Adipose tissue (tissue), 3 donors: Measurements from ENCODE around the gene SHMT2. TPM values are rescaled to one million over a fixed set of nuclear protein-coding genes. Genes with fewer than 3 reads are reported as not detected.

Experiments
- H3K27ac ChIP-seq: one replicate; pipeline ENCODE4 v1.5.1; 2013; ENCODE audit warnings: low read depth, low read length
- WGBS, 3 donors: extraction: QIAGEN DNeasy Blood & Tissue Kit; methylation state at CpG; one replicate each; pipeline ENCODE4 v1.1.7; 2013; 5-methylcytosine and 5-hydroxymethylcytosine counted together
- polyA plus RNA-seq, 3 donors: library from polyadenylated mRNA; stranded (reverse); fragments of 200-250 nt; gene quantifications; one replicate each; pipeline ENCODE4 v1.2.3, GENCODE V29; 2013
- donor health status: healthy with polysubstance abuse.
- donor health status: Bipolar disorder and iron deficiency.
- donor health status: healthy.

SHMT2 gene
- polyA plus RNA-seq, 3 donors, result 39.3 to 71.7 (median 60.8) TPM

DNA sequence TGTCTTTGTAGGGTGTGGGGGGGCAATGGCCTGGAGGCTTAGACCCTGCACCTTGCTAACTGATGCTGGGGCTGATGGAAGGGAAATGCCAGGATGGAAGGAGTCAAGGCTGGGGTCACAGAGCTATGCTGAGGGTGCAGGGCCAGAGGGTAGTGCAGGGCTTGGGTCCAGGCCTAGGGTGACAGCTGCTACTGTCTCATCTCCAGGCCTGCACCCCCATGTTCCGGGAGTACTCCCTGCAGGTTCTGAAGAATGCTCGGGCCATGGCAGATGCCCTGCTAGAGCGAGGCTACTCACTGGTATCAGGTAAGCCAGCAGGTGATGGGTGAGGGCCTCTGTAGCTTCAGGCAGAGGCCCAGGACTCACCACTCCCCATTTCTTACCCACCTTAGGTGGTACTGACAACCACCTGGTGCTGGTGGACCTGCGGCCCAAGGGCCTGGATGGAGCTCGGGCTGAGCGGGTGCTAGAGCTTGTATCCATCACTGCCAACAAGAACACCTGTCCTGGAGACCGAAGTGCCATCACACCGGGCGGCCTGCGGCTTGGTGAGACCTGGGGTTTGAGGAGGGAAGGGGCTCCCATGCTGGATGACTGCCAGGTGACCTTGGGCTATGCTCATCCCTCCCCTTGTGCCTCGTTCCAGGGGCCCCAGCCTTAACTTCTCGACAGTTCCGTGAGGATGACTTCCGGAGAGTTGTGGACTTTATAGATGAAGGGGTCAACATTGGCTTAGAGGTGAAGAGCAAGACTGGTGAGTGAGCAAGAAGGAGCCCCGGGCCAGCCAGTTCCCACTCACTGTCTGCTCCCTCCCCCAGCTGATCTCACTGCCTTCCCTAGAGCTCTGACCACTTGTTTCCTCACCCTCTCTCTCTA, 4.1 kb downstream of the SHMT2 start:
- WGBS, 3 donors, result 88 to 90% (median 90%) methylated on average over 15 of the region's 15 CpGs
- H3K27ac ChIP-seq, result no peak overlapping the region

DNA sequence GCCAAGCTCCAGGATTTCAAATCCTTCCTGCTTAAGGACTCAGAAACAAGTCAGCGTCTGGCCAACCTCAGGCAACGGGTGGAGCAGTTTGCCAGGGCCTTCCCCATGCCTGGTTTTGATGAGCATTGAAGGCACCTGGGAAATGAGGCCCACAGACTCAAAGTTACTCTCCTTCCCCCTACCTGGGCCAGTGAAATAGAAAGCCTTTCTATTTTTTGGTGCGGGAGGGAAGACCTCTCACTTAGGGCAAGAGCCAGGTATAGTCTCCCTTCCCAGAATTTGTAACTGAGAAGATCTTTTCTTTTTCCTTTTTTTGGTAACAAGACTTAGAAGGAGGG, 4.7 kb downstream of the SHMT2 start:
- 67 to 96% (median 69%) methylated on average over 3 of the region's 3 CpGs for WGBS, 3 donors
- H3K27ac ChIP-seq, result no peak overlapping the region

DNA sequence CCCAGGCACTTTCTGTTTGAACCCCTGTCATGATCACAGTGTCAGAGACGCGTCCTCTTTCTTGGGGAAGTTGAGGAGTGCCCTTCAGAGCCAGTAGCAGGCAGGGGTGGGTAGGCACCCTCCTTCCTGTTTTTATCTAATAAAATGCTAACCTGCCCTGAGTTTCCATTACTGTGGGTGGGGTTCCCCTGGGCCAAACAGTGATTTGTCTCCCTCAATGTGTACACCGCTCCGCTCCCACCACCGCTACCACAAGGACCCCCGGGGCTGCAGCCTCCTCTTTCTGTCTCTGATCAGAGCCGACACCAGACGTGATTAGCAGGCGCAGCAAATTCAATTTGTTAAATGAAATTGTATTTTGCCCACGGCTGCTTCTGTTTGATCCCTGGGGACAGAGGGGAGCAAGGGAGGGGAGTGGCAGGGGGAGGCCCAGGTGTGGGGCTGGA, 5.1 kb downstream of the SHMT2 start:
- 72 to 90% (median 85%) methylated on average over 10 of the region's 10 CpGs for WGBS, 3 donors
- H3K27ac ChIP-seq, result no peak overlapping the region

DNA sequence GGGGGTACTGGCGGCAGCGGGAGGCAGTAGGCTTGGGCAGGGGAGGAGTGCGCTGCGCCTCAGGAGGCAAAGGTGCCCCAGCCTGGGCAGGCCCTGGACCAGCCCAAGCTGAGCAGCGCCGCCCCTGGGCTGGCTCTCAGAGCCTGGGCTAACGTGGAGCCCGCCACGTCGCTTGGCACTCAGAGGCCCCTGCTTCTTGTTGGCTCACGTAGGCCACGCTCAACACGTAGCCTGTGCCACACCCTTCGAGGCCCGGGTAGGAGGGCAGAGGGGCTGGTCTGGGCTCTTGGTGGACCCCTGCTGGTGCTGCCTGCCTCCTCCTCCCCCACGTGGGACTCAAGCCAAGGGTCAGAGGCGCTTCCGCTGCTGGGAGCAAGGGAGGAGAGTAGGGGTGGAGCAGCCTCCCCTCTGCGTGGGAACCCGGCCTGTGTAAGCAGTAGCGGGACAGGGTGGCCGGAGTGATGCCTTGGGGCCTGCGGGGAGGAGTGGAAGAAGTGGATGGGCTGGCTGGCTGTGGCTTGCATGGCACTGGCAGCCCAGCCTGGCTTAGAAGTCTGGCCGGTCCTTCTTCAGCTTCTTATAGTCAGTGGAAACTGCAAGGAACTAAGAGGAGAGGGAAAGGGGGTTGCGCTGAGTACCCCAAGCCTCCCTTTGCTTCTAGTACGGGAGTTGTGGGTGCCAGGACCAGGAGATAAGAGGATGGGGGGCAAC, 5.7 kb downstream of the SHMT2 start:
- 65 to 75% (median 73%) methylated on average over 17 to 26 of the region's 26 CpGs for WGBS, 3 donors
- no peak overlapping the region for H3K27ac ChIP-seq

DNA sequence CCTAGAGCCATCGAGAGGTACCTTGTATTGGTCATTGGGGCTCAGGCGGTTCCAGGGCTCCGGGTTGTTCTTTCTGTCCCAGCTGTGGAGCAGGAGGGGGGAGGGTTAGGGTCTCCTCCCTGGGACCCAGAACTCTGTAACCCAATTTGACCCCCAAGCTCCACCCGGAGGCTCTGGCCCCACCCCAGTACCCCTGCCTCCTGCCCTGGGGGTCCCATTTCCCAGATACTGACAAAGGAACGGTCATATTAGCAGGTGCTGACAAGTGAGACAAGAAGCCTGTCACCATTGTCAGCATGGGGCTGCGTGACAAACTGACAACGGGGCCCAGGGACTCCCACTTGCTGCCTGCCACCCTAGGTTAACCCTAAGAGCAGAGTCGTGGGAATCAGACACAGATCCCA, 6.2 kb downstream of the SHMT2 start:
- 61 to 71% (median 65%) methylated on average over 7 to 8 of the region's 8 CpGs for WGBS, 3 donors
- H3K27ac ChIP-seq, result no peak overlapping the region

DNA sequence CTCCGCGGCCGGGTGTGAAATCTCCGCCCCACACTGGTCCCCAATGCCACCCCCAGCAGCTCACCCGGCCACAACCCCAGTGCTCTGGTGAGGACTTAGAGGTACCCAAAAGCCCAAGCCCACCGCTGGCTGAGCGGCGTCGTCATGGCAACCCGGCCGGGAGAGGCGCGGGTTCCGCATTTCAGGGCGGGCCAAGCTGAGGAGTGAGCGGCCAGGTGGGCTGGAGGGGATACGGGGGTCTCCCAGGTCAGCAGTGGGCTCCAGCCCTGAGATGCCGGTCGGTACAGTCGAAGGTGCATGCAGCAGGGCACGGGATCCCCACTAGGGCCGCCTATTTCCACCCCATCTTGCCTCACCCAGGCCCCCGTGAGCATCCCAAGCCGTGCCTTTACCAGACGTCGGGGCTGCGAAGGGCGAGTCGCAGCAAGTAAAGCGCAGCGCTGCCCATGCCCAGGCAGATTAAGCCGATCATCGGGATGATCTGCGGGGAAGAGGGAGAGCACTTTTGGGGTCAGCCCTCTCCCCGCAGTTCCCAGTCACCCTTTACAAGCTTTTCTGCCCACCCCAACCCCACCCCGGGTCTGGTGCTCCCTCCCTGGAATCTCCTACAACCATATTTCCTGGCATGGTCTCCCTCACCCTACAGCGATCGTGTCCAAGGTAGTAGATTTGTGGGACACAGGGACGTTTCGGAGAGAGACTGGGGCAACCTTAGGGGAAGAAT, 6.9 kb downstream of the SHMT2 start:
- H3K27ac ChIP-seq, result no peak overlapping the region
- 21 to 33% (median 25%) methylated on average over 40 of the region's 40 CpGs for WGBS, 3 donors

DNA sequence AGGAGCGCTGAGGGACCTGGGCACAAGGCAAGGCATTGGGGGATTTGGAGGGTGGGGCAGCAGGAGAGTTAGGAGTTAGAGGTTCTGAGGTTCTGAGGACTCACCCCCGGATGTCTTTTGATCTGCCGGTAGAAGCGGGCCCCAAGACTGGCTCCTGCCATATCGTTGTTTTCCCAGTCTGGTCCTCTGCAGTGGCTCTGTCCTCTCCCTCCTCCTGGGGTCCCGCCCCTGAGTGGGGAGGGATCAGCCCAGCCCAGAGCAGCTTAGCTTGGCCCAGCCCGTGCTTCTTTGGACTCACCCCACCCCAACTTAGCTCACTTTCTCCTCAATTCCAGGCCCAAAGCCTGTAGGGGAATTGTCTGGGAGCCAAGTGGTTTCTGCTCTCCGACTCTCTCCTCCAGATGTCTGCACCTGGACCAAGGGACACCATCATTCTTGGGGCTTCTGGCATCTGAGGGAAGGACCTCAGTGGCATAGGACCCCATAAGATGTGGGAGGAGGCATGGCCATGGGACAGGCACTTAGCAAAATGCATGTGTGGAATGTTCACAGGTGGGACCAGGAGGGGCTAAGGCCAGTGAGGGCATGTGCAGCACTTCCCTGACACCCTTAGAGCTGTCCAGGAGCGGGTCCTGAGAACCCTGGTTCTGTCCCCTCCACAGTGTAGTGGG, 7.5 kb downstream of the SHMT2 start:
- H3K27ac ChIP-seq, result no peak overlapping the region
- WGBS, 3 donors, result 22 to 42% (median 27%) methylated on average over 7 to 9 of the region's 9 CpGs

DNA sequence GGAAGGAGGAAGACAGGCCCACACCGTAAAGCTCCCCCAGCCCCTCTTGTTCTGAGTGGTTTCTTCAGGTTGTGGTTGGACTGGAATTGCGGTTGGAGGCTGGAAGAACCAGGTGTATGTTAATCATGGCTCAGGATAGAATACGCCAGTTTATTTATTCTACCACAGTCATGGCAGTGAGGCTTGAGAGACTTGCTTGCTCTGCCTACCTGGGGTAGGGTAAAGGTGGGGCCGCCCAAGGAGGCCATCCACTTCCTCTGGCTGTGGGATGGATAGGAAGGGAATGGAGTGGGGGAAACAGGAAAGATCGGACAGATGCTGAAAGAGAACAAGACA, 8.1 kb downstream of the SHMT2 start:
- 40 to 48% (median 44%) methylated on average over 5 of the region's 5 CpGs for WGBS, 3 donors
- H3K27ac ChIP-seq, result no peak overlapping the region

DNA sequence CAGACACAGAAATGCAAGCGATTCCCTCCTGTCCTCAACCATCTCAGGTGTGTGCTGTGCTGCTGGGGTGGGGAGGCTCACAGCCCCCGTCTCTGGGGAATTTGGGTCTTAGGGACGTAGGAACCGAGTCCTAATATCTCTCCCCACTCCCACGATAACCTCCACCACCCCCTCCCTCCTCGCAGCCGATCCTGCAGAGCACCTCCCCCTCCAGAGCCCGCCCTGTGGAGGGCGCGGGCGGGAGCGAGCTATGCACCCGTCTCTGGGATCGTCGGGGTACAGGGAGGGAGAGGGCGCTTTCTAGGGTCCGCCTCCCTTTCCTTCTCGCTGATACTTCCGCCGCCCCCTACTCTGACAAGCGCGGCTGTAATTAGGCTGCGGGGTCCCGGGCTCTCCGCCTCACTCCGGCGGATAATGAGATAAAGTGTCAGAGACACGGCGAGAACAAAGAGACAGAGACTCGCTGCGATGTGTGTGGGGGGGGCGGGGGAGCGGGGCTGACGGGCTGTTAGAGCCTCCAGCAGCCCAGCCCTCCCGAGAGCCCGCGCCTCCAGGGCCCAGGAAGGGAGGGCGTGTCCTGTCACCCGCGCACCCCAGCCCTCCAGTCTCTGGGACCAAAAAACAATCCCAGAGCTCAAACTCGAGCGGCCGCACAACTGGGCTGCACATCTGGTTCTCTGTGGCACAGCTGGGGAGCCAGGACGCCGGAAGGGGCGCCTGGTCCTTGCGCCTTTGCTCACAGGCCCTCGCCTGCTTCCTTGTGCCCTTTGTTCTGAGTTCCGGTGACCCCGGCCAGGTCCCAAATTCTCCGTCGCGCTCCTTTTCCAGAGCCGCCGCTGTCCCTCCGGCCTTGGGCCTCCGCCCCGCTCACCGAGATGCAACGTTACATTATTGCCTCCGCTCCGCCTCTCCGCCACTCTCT, 8.7 kb downstream of the SHMT2 start:
- no peak overlapping the region for H3K27ac ChIP-seq
- 3 to 6% (median 3%) methylated on average over 58 to 63 of the region's 63 CpGs for WGBS, 3 donors

DNA sequence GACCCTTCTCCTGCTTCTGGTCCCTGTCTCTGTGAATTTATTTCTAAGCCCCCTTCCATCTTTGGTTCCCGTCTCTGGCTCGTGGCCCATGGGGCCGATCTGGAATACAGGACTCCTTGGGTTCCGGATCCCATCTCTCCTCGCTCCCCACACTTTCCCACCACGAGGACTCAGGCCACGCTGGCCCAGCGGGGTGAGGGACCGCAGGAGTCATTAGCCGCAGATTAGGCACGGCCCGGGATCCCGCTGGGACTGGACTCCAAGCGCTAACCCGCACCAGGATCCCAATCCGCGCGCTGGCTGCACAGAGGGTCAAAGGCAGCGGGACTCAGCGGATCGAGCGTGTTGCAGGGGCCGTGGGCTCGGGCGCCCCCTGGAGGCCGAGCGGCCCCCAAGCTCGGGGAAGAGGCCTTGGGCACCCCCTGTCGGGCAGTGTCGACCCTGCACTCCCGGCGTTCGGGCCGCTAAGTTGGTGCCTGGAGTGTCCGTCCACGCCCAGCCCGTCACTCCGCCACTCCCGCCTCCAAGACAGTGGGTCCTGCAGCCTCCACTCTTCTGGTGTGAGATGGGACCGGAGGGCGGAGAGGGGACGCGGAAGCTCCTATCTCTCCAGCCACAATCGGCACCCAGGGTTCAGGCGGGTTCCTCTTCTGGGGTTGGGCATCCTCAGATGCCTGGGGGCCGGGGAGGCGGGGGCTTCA, 9.5 kb downstream of the SHMT2 start:
- no peak overlapping the region for H3K27ac ChIP-seq
- 1 to 2% (median 1%) methylated on average over 34 to 47 of the region's 47 CpGs for WGBS, 3 donors

DNA sequence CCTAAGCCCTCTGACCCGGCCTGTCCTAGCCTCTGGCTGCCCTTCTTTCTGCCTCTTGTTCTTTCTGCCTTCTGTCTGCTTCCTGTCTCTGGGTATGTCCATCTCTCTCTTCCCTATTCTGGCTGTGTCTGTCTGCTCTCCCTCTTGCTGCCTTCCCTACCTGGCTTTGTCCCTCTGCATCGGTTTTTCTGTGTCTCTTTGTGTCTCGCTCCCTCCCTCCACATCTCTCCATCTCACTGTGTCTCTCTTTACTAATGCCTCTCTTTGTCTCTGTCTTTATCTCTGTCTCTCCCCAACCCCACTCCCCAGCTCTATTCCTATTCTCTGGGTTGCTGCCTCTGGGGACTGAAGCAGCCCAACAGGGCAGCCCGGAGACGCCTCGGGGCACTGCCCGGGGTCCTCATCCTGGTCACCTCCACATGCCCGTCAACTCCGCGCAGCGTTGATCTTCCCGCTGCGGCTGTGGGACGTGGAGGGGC, 10.1 kb downstream of the SHMT2 start:
- no peak overlapping the region for H3K27ac ChIP-seq
- WGBS, 3 donors, result 0 to 3% (median 2%) methylated on average over 14 of the region's 14 CpGs

DNA sequence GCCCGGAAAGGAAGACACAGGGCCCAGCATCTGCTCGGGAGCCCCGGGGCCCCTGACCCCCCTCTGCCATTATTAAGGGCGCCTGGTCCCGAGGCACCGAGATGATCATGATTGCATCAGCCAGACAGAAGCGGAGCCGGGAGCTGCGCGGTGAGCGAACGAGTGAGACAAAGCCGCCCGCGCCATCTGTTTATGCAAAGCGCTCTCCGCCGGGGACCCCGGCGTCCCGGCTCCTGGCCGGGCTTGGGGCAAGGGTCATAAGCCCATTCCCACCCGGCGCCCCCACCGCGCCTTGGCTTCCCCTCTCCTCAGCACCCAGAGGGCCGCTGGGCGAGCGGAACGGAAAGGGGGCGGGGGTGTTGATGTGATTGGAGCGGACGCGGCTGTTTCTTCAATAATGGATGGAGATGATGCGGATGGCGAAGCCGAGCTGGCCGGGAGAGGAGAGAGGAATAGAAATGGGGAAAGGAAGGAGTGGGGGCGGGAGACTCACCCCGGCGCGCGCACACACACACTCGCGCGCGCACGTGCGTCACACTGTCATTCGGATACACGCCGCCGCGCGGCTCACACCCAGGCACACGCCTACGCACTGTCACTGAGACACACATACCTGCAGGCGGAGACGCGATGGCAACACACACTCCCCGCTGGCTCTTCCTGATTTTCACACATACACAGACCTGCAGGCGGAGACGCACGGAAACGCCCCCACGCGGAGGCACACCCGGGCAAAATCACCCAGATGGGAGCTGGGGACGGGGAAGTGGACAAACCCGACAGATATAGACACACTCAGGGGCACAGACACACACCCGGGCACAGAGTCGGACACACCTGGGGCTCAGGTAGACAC, 10.8 kb downstream of the SHMT2 start:
- H3K27ac ChIP-seq, result no peak overlapping the region
- 1% methylated on average over 70 to 72 of the region's 72 CpGs for WGBS, 3 donors

DNA sequence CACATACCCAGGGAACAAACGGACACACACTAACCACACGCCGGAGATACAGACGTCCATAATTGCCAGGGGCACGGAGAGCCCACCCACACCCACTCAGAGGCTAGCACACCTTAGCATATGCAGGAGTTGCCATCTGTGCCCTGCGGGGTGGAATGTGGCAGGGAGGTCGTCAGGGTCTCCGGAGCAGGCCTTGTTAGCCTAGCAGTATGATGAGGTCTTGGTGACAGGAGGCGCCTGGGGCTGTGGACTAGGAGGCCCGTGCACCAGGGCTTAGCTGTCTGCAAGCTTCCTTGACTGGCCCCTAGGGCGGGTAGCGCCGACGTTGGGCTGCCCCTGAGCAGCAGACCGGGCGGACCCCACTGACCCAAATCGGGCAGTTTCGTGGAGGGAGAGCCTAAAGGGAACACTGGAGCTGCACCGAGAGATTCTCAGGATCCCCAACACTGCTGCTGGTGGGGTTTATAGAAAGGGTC, 11.5 kb downstream of the SHMT2 start:
- WGBS, 3 donors, result 11 to 21% (median 14%) methylated on average over 19 of the region's 19 CpGs
- H3K27ac ChIP-seq, result no peak overlapping the region

DNA sequence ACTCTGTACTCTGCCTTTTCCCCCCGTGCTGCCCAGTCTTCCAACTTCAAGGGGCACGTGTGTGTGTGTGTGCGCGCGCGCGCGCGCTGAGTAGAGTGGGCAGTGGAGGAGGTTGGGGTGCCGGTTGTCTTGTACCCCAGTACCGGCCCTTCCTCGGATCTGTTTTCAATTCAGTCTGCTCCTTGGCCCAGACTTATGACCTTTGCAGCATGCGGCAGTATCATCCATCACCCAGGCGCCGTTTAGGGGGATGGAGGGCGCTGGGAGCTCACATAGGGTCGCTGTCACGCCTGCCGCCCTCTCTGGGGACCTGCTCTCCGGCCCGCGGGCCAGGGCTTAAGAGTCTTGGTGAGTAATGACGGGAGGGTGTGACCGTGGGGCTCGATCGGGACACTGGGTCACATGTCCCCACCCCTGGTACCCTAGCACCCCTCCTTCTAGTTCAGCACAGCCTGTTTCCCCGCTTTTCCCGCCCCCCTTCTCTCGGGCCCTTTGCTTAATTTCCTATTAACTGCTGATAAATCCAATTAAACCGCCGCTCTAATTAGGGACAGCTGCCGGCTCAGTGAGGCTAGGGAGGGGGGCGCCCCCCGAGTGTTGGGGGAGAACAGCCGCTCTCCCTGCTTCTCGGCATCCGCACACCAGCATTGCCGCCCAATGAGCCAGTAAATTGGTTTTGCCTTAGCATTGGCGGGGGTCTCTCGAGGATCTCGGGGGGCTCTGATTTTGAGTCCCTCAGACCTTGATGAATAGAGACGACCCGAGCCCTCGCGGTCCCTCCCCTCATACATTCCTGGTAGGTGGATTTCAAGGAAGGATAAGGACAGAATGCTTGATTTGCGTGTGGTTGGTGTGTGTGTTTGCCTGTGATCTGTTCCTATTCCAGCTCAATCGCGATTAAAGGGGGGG, 12.1 kb downstream of the SHMT2 start:
- 8 to 11% (median 10%) methylated on average over 48 of the region's 48 CpGs for WGBS, 3 donors
- H3K27ac ChIP-seq, result no peak overlapping the region

DNA sequence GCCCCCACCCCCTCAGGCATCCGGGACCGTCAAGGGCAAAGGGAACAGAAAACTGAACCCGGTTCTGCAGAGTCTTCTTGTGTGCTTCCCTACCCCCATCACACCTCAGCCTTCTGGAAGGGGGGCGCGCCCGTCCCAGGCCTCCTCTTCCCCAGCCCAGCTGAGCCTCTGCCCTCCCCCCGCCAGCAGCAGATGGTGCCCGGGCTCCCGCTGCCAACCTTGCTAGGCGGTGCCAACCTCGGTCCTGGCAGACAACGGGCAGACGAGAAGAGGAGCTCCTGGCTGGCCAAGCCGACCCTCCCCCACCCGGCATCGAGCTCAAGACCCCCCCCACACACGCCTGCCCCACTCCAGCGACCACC, 12.8 kb downstream of the SHMT2 start:
- WGBS, 3 donors, result 0 to 4% (median 4%) methylated on average over 13 to 18 of the region's 18 CpGs

More for the DNA sequence above, 12.8 kb downstream of the SHMT2 start:
- no peak overlapping the region for H3K27ac ChIP-seq
